SU-DHL-6 (cell line): ENCODE measurements around the gene SLC43A2.

ENCODE experiments used
- H2AFZ ChIP-seq: fragments of 200-600 bp; sonication (generic); 2 replicates; pipeline ENCODE4 v1.6.1; 2014; ENCODE audit warnings: low read depth, mild to moderate bottlenecking, moderate library complexity, mixed read lengths, antibody characterized with exemption, low read length; ENCODE audit not compliant: severe bottlenecking
- H3F3A ChIP-seq: fragments of 200-600 bp; shearing (Covaris generic); 2 replicates; pipeline ENCODE4 v1.6.0; 2016; ENCODE audit warnings: antibody characterized with exemption, mild to moderate bottlenecking; ENCODE audit not compliant: insufficient read depth
- H3K27ac ChIP-seq: fragments of 200-600 bp; sonication (generic); 2 replicates; pipeline ENCODE4 v1.5.1; 2016; ENCODE audit warnings: low read depth, mild to moderate bottlenecking, low read length, moderate library complexity, mixed read lengths
- H3K27me3 ChIP-seq: fragments of 200-600 bp; sonication (generic), shearing (Covaris generic); 2 replicates; pipeline ENCODE4 v1.6.0; 2014; ENCODE audit warnings: mild to moderate bottlenecking, low read length
- H3K36me3 ChIP-seq: fragments of 200-600 bp; sonication (generic); 2 replicates; pipeline ENCODE4 v1.6.1; 2014; ENCODE audit warnings: mild to moderate bottlenecking, low read length, mixed read lengths
- H3K4me2 ChIP-seq: fragments of 300-600, 200-600 bp; shearing (Covaris generic), sonication (generic); 2 replicates; pipeline ENCODE4 v1.6.0; 2014; ENCODE audit warnings: low read length, low read depth, mild to moderate bottlenecking; ENCODE audit not compliant: poor library complexity, severe bottlenecking
- H3K4me3 ChIP-seq: fragments of 200-600 bp; sonication (generic); 2 replicates; pipeline ENCODE4 v1.5.1; 2014; ENCODE audit warnings: antibody characterized with exemption, low read length, mild to moderate bottlenecking, mixed read lengths; ENCODE audit not compliant: insufficient read depth, poor library complexity, severe bottlenecking
- H3K79me2 ChIP-seq: fragments of 200-600 bp; sonication (generic); 2 replicates; pipeline ENCODE4 v1.6.1; 2014; ENCODE audit warnings: mild to moderate bottlenecking, low read length, moderate library complexity; ENCODE audit not compliant: insufficient read depth
- H3K9ac ChIP-seq: fragments of 200-600 bp; sonication (generic); 2 replicates; pipeline ENCODE4 v1.7.0; 2014; ENCODE audit warnings: mild to moderate bottlenecking, low read length
- H3K9me2 ChIP-seq: fragments of 200-600 bp; sonication (generic); replicated peaks from 2 replicates; pipeline ENCODE4 v1.6.1; 2014; ENCODE audit warnings: low read length; ENCODE audit not compliant: insufficient read depth
- H3K9me3 ChIP-seq: fragments of 200-600 bp; sonication (generic); 2 replicates; pipeline ENCODE4 v1.6.1; 2014; ENCODE audit warnings: low read length, mixed read lengths; ENCODE audit not compliant: insufficient read depth
- H4K20me1 ChIP-seq: fragments of 200-600 bp; sonication (generic); 2 replicates; pipeline ENCODE4 v1.6.1; 2014; ENCODE audit warnings: low read depth, mild to moderate bottlenecking, antibody characterized with exemption, low read length, moderate library complexity, mixed read lengths
- CTCF ChIP-seq: fragments of 200-600 bp; sonication (generic); IDR thresholded peaks from one replicate; pipeline ENCODE4 v1.5.1; 2017; ENCODE audit warnings: antibody characterized with exemption, mild to moderate bottlenecking, low read length, moderate library complexity; ENCODE audit not compliant: insufficient read depth, poor library complexity, severe bottlenecking
- EZH2phosphoT487 ChIP-seq: fragments of 200-600 bp; sonication (generic), shearing (Covaris generic); conservative IDR thresholded peaks from 2 replicates; pipeline ENCODE4 v1.6.1; 2018; ENCODE audit warnings: mild to moderate bottlenecking, antibody characterized with exemption, low read length, moderate library complexity, mixed read lengths

SLC43A2 gene

DNA sequence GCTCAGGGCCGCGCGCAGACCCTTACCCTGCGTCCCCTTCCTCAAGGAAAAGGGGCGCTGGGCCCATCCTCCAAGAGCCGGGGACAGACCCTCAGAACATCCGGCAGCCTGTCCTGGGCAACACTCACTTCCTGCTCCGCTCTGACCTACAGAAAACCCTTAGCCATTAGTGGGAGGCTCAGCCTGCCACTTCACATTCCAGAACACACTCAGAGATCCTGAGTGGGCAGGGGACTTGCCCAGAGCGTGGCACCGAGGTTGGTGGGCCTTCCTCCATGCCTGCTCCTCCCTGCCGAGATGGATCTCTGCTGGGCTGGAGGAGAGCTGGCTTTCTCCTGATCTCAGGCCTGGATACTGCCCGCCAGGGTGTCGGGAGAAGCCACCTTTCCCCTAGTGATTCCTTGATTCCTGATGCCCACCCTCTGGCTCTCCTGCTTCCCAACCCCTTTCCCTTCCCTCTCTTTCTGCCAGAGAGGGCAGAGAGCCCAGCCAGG, 15.4 kb upstream of the SLC43A2 start:
- no peaks in the 10 kb centered on the region for H3K27me3 ChIP-seq
- H3K27ac ChIP-seq, result no peak overlapping the region
- no peaks in the 10 kb centered on the region for H3K36me3 ChIP-seq
- H3F3A ChIP-seq, result no peaks in the 10 kb centered on the region
- no peak overlapping the region for H2AFZ ChIP-seq
- peak overlapping the region; percentile 47 for H3K4me2 ChIP-seq
- no peak overlapping the region for H3K4me3 ChIP-seq
- no peaks in the 10 kb centered on the region for H3K79me2 ChIP-seq
- no peaks in the 10 kb centered on the region for H4K20me1 ChIP-seq
- H3K9me2 ChIP-seq, result no peaks in the 10 kb centered on the region
- H3K9me3 ChIP-seq, result no peaks in the 10 kb centered on the region
- H3K9ac ChIP-seq, result 0 out of 2 replicates have a peak overlapping the region, but pooled peaks have one; percentile 19
- TF ChIP-seq CTCF, result no peak
- no peak for TF ChIP-seq EZH2phosphoT487

DNA sequence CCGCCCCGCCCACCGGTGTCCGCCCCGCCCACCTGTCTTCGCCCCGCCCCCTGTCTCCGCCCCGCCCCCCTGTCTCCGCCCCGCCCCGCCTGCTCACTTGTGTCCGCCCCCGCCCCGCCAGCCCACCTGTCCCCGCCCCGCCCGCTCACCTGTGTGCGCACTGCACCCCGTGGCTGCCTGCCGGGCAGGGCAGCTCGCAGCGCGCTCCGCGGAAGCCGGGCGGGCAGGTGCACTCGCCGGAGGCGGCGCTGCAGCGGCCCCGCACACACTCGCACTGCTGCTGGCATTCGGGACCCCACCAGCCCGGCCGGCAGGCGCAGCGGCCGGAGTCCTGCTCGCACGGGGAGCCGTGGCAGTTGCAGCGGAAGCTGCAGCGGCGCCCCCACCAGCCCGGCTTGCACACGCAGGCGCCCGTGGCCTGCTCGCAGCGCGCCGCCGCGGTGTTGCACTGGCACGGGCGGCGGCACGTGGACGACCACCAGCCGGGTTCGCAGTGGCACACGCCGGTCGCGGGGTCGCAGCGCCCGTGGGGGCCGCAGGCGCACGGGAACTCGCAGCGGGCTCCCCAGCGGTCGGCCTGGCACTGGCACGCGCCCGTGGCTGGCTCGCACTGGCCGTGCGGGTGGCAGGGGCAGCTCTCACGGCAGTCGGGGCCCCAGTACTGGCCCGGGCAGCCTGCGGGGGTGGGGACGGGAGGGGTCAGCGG, 14.8 kb upstream of the SLC43A2 start:
- Histone ChIP-seq H3K27me3 (no peaks in the 10 kb centered on the region), H4K20me1 (no peaks in the 10 kb centered on the region), H3F3A (no peaks in the 10 kb centered on the region), H3K27ac (no peak overlapping the region), H3K4me2 (peak overlapping the region; percentile 47), H3K79me2 (no peaks in the 10 kb centered on the region), H3K4me3 (peak overlapping the region; percentile 35), H2AFZ (no peak overlapping the region), H3K9me2 (no peaks in the 10 kb centered on the region), H3K9ac (peak overlapping the region; percentile 19; the same call in 1 of the 2 replicates), H3K36me3 (no peaks in the 10 kb centered on the region), H3K9me3 (no peaks in the 10 kb centered on the region)
- TF ChIP-seq CTCF (peak; percentile 14), EZH2phosphoT487 (no peak)

DNA sequence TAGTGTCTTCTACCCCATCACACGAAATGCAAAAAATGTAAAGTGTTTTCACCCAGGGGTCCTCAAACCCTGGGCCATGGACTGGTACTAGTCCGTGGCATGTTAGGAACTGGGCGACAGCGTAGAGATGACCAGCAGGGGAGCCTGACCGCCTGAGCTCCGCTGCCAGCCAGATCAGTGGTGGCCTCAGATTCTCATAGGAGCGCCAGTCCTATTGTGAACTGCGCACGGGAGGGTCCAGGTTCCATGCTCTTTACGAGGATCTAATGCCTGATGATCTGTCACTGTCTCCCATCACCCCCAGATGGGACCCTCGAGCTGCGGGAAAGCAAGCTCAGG, 12.4 kb upstream of the SLC43A2 start:
- no peaks in the 10 kb centered on the region for H3K36me3 ChIP-seq
- H2AFZ ChIP-seq, result no peak overlapping the region
- H4K20me1 ChIP-seq, result no peaks in the 10 kb centered on the region
- no peak overlapping the region for H3K9ac ChIP-seq
- no peak for TF ChIP-seq EZH2phosphoT487
- no peak for TF ChIP-seq CTCF
- no peak overlapping the region for H3K4me2 ChIP-seq
- no peaks in the 10 kb centered on the region for H3F3A ChIP-seq
- no peak overlapping the region for H3K27ac ChIP-seq
- no peaks in the 10 kb centered on the region for H3K9me3 ChIP-seq
- no peaks in the 10 kb centered on the region for H3K27me3 ChIP-seq
- no peak overlapping the region for H3K4me3 ChIP-seq
- no peaks in the 10 kb centered on the region for H3K79me2 ChIP-seq
- H3K9me2 ChIP-seq, result no peaks in the 10 kb centered on the region
